ENCODE results near the gene MFSD6.

DNA sequence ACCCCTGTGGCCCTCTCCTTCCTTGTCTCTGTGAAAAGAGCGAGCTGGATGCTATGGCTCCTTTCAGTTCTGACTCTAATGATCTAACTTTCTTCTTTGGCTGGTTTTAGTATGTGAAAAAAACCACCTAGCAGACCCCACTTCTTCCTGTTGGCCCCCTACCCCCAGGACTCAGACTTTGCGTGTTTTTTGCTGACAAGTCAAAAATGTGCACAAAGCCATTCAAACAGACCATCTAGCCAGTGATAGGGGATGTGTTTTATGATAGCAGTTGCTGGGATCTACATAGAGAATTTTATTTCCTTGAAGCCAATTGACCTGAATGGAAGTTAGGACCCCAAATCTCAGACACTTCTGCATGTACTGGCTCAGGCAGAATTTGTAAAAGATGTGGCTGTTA, 49.1 kb downstream of the MFSD6 start:
- TF ChIP-seq, protein P1, sequence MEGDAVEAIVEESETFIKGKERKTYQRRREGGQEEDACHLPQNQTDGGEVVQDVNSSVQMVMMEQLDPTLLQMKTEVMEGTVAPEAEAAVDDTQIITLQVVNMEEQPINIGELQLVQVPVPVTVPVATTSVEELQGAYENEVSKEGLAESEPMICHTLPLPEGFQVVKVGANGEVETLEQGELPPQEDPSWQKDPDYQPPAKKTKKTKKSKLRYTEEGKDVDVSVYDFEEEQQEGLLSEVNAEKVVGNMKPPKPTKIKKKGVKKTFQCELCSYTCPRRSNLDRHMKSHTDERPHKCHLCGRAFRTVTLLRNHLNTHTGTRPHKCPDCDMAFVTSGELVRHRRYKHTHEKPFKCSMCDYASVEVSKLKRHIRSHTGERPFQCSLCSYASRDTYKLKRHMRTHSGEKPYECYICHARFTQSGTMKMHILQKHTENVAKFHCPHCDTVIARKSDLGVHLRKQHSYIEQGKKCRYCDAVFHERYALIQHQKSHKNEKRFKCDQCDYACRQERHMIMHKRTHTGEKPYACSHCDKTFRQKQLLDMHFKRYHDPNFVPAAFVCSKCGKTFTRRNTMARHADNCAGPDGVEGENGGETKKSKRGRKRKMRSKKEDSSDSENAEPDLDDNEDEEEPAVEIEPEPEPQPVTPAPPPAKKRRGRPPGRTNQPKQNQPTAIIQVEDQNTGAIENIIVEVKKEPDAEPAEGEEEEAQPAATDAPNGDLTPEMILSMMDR (conservative IDR thresholded peaks at IDR 0.05 in 1 of 2, IDR thresholded peaks at IDR 0.05 in 1 of 2; ENCODE audit: low read depth in 1 of 2, low read length in 2 of 2) = no peak
- no peak for TF ChIP-seq EZH2 (IDR thresholded peaks at IDR 0.05; ENCODE audit: low read length, missing control alignments)
